LoVo (cell line): ENCODE results near the gene PDE7B.
"Not testable (repeated sequence)": the region's sequence is repeated elsewhere in the genome, so short reads cannot be mapped to it uniquely, and the experiment has no call there.

ENCODE experiments used
- DNase-seq: peaks from one replicate; pipeline ENCODE4 v3.0.0-alpha.2; 2016; ENCODE audit warnings: low spot score

PDE7B gene

DNA sequence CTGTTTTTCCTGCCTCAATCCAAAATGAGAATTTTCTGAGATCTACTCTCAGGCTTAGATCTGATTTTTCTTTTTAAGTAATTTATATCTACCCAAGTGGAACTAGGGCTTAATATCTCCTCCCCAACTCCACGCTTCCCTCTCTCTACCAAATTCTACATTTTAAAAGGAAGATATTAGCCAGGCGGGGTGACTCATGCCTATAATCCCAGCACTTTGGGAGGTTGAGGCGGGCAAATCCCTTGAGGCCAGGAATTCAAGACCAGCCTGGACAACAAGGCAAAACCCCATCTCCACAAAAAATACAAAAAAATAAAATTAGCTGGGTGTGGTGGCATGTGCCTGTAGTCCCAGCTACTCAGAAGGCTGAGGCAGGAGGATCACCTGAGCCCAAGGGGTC is 337.6 kb downstream of the PDE7B start:
- no peak for DNase-seq

DNA sequence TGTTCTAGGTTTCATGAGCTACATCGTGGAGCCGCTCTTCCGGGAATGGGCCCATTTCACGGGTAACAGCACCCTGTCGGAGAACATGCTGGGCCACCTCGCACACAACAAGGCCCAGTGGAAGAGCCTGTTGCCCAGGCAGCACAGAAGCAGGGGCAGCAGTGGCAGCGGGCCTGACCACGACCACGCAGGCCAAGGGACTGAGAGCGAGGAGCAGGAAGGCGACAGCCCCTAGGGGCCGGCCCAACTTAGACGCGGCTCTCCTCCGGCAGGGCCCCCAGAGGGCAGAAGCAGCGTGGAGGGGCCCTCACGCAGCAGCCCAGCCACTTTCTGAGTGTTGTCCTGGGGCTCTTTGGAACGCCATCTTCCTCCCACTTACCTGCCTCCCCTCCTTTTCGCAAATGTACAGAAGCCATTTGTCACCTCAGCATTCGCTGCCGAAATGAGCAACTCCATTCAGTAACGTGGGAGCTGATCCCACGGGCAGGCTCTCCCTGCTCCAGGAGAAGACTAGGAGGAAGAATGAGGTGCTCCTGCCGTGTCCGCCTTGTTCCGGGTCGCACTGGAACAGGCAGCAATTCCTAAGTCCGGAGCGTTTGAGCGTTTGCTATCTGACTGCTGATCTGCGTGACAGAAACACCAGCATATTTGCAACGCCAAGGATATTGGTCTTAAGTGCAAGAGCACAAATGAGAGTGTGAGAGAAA is 340.3 kb downstream of the PDE7B start:
- DNase-seq, result no peak

DNA sequence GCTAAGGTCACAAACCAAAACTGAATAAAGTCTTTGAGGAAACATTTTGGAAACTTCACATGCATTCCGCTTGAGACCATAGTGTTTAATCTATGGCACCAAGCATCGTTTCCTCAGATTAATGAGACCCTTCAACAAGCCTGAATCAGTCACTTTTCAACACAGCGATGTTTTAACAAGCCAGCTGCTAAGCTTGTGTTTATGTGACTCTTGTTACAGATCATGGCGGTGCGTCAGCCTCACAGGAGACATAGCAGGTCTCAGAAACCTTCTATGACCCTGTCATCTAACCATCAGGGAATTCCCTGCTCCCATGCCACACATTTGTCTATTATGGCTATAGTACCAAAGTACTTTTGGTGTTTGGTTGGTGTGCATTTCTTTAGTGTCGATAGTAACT is 341.4 kb downstream of the PDE7B start:
- DNase-seq, result no peak

DNA sequence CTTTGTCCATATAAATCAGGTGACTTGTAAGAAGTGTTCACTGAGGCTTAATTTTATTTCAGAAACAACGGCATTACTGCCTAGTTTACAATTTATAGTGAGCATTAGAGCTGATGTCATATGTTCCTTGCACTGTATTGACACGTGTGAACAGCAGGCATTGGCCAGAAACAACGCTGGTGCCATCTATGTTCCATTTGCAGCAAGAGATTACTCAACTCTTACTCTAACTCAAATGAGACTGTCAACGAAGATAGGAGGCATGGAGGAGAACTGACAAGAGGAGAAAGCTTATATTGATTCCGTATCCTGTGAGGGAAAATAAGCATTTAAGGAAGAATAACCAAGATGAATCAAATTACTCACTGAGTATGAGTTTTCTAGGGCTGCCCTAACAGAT is 350.2 kb downstream of the PDE7B start:
- no peak for DNase-seq

DNA sequence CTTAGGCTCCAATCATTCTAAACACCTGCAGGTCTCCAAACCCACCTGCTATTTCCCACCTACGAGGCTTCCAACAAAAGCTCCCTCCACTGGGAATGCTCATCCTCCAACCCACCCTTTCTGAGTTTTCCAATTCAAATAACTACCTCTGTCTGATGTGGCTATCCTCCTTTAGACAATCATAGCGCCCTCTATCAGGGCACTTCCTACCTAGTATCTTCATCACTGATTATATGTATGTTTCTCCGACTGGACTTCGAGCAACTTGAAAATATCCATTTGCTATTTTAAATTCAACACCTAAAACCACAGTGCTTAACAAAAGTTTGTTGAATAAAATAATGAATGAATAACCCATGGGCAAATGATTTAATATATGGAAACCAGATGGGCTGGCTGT is 357.3 kb downstream of the PDE7B start:
- no peak for DNase-seq

DNA sequence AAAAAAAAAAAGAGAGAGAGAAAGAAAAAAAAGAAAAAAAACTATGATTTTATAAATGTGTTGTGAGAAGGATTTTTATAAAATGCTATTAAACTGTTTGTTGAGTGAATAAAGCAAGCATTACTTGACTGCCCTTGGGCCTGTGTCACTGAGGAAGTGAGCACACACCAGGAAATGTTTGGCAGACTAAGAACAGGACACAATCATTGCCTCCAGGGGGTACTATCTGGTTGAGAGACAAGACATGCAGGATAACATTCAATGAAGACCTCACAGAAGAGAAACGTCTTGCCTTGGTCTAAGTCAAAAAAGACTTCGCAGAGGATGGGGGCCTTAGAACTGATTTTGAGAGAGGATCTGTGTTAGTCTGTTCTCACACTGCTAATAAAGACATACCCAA is 358.0 kb downstream of the PDE7B start:
- DNase-seq, result no peak

DNA sequence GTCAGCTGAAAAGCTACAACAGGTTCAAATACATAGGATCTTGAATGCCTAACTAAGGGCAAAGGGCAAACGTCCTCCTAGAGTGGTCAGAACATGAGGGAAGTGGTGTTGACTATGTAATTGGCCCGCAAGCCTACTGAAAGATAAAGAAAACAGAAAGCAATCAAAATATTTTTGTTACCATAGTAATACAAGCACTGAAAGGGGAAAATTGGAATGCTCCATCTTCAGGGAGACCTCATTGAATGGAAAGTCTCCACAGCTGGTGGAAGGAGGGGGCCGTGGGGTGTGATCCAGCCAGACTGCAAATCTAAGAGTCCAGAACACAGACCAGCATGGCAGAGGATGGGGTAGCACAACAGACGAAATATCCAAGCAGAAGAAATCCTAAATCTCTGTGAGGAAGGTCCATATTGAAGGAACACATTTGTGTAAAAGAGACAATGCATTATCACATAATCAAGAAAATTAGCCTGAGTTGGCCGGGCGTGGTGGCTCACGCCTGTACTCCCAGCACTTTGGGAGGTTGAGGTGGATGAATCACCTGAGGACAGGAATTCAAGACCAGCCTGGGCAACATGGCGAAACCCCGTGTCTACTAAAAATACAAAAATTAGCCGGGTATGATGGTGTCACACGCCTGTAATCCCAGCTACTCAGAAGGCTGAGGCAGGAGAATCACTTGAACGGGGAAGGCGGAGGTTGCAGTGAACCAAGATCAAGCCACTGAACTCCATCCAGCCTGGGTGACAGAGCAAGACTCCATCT is 359.1 kb downstream of the PDE7B start:
- DNase-seq, result no peak

DNA sequence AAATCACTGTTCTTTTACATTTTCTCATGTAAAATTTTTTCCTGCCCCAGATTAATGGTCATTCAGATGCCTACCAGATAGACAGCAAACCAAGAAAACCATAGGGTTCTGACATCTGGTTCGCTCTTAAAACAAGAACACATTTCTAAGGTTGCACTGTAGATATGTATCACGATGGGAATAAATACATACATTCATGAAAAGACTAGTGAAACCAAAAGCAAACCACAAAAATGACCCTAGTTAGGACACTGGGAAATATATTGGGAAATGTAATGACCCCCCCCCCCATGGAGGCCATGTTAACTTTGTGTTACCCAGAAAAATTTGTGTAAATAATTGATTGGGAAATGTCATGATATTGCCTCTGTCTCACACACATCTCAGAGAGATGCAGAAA is 361.1 kb downstream of the PDE7B start:
- no peak for DNase-seq

DNA sequence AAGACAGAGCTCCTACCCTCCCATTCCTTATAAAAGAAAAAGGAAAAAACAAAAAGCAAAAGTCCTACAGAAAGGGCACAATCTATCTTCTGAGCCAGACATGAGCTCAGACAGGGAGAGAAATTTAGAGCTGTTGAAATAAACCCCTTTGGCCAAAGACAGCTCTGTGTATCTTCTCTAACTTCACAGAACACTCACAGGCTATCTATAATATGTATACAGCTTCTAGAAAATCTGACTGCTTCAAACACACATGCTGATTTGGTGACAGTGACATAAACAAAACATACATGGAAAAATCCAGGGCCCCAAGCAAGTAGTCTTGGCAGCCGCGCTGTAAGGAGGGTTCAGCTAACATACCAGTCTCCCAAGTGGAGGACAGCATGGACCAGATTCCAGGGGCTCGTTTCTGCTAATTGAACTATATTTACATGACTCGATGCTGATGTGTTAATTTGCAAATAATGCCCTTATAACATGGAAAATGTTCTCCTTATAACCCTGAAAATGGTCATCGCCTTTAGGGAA is 361.6 kb downstream of the PDE7B start:
- DNase-seq, result no peak

DNA sequence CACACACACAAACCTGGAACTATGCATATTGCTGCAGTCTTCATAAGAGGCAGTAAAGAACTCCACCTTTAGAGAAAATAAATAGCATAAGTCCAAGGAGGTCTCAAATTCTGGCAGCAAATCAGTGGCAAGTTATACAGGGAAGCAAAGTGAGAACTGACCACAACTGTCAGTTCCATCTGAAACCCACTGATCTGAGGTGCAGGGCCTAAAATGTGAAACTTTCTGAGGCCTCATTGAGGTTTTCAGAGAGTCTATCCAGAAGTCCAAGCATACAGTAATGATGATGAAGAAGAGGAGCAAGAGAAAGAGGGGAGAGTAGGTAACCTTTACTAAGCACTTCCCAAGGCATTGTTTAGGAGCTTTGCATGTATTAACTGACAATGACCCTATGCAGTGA is 362.4 kb downstream of the PDE7B start:
- no peak for DNase-seq

DNA sequence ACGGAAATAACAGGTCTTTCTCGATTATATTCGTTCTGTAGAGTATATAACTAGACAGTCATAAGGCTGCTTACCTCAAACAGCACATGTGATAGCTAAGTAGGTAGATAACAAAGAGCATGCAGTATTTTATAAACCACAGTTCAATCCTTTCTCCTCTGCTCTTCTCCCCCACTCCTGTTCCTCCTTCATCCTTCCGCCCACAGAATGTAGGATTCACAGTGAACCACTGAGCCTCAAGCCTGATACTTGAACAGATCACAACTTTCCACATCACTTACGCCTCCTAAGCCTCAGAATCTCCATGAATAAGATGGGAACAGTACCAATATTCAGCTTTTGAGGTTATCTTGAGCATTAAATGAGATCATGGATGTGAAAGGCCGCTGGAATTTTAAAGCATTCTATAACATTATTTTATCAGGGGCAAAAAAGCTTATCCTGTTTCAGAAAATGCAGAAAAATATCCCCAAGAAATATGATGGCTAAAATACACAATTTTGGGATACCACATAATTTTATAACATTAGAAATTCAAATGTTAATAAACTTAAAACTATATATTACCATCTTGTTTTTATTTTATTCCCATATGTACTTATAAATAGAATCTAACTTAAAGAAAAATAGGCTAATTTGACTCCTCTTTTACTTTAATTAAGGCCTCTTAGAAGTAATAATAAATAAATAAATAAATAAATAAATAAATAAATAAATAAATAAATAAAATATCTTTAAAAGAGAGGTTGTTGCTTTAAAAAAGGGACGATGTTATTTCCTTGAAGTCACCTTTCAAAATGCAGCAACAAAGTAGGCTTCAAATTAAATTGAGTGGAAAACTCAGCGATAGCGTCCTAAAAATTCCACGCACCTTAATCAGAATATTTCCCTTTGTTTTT is 365.3 kb downstream of the PDE7B start:
- no peak for DNase-seq

DNA sequence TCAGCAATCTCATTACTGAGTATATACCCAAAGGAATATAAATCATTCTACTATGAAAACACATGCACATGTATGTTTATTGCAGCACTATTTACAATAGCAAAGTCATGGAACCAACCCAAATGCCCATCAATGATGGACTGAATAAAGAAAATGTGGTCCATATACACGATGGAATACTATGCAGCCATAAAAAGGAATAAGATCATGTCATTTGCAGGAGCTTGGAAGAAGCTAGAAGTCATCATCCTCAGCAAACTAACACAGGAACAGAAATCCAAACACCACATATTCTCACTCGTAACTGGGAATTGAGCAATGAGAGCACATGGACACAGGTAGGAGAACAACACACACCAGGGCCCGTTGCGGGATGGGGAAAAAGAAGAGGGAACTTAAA is 373.5 kb downstream of the PDE7B start:
- DNase-seq, result not testable (repeated sequence)

DNA sequence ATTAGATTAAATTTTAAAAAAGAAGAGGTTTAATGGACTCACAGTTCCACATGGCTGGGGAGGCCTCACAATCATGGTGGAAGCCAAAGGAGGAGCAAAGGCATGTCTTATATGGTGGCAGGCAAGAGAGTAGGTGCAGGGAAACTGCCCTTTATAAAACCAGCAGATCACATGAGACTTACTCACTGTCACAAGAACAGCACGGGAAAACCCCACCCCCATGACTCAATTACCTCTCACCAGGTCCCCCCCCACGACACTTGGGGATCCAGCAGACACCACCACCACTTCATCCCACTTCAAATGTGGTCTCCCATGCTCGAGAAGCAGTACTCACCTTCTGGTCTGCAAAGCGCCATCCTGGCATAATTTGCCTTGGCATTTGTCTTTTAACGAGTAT is 374.0 kb downstream of the PDE7B start:
- no peak for DNase-seq

DNA sequence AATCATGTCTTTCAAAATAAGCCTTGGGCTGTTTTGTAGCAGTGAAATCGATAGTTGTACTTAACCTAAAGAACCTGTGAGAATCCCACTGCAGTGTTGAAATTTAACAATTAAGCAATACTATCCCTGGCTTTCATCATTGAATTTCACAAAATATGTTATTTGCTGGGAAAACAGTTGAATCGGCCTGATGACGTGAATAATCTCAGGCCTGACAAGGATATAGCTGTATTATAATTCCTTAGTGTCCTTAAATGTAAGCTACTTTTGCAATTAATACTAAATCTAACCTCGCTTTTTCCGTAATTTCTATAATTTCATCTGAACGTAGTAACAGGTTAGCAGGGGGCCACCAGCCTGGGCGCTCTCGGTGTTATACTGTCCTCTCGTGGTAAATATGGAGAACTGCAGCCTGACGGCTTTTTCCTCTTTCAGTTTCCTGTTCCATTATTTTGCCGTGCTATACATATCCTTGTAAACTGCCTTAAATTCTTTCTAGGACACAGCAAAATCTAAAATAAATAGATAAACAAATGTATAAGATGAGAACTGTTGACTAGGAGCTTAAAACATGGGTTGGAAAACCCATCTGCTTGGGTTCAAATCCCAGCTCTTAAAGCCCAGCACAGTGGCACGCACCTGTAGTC is 374.6 kb downstream of the PDE7B start:
- DNase-seq, result peak; percentile 64

DNA sequence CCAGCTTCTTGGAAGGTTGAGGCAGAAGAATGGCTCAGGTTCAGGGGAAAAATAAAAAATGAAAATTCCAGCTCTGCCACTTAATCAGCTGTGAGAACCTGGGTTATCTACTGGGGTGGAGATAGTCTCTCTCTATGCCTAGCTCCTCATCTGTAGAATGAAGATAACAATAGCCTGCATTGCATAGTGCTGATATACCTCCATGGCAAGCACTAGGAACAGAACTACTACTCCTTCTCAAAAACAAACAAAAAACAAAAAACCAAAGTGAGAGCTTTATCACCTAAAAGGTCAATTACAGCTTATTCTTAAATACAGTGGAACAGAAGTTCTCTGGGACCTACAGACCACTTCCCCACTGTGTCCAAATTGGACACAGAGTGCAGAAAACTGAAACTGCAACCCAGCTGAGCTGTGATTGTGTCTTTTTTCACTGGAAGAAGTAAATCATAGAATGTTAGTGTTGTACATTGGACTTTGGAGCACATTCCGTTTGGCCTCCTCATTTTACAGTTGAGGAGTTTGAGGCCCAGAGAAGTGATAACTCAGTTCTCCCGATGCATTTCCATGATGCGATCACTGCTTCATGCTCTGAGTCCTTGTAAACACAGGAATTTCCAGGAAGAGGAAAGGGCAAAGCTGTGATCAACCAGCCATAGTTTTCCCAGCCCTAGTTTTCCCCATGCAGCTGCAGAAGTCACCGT is 375.3 kb downstream of the PDE7B start:
- no peak for DNase-seq

DNA sequence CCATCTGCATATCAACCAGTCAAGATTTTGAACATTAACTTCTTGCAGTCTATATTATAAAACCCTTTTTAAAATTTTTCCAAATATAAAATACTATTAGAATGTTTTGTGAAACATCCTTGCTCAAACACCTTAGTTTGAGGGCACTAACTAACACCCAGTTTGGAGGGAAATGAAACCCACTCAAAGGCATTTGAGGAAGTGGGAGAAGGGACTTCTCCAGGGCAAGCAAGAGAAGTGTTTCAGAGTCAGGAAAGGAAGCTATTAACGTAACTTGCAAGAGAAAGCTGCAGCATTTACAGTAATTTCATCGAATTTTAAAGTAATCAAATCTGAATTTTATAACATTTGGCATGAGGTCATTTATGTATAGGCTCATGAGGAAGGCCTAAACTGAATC is 377.3 kb downstream of the PDE7B start:
- DNase-seq, result no peak

DNA sequence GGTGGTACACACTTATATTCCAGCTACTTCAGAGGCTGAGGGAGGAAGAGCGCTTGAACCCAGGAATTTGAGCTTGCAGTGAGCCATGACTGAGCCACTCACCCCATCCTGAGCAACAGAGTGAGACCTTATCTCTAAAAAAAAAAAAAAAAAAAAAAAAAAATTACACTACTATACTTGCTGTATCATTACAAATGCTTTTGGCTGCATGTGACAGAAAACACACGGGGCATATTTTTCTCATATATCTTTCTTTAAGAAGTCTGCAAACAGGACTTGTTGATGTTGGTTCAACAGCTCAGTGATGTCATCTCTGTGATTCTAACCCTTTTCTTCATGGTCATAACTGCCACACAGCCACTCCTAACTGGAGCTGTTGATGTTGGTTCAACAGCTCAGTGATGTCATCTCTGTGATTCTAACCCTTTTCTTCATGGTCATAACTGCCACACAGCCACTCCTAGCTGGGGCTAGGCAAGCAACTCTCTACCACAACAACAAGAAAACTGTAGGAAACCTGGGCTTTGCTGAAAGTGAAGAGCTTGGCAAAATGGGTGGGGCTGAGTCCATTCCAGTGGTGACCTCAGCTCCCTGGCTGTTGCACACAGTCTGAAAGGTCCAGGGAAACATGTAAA is 378.8 kb downstream of the PDE7B start:
- DNase-seq, result no peak

DNA sequence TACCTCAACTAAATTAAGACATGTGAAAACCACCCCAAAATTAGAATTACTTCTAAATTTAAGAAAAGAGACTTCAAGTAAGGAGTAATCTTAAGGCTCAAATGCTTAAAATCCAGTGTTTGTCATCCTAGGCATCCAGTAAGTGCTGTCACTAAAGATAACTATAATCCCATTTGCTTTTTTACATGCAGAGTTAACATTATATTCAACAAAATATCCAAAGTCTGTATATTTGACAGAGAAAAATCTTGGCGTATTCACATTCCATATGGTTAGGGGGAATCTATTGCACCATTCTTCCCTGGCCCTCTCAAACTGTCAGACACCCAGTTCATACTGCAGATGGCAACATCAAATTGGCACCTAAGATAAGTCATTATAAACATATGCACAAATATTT is 381.2 kb downstream of the PDE7B start:
- DNase-seq, result no peak

DNA sequence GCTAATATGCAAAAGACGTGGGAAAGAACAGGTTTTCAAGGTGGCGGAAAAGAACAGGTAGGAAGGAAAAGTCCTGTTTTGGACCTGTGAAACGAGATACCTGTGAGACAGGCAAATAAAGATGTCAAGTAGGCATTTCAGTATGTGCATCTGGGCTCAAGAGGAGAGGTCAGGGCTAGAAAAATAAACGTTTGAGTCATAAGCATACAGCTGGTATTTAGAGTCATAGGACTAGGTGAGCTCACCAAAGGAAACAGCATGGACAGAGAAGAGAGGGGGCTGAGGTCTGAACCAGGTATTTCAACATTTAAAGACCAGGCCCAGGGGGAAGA is 383.7 kb downstream of the PDE7B start:
- DNase-seq, result no peak

DNA sequence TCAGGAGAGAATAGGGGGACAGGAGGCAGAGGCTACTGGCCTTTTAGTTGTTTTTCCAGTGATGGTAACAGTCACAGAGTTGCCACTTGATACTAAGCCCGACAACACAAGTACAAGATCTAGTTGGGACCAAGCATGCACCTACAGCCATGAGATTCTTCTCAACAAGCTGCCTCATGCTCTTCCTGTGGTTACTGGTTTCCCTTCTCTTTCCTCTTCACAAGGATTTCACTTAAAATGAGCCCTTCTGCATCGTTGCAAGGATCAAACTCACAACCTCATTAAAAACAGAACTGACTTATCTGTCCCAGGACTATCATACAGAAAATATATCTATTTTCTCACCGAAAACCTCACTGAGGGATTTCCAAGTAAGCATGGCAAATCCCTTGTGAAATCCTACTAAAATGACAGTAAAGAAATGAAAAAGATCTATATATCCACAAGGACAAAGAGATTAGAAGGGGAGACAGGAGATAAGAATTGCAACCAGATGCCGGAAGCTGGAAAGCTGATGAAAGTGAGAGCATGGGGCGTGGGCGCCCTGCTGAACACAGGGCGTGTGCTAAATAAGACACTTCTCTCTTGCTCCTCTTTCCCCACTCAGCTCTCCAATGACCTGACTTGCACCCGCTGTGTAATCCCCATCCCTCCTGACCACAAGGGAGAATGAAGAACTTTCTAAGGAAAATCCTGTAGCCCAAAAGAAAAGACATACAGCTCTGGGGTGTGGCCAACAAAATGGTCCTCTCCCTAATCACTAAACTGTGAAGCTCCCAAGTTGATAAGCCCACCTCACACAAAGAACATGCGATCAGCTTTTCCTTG is 385.2 kb downstream of the PDE7B start:
- DNase-seq, result no peak
